ENCODE data around the gene CACNA1H.
"Not testable (repeated sequence)": the region's sequence is repeated elsewhere in the genome, so short reads cannot be mapped to it uniquely, and the experiment has no call there.

Gene CACNA1H

DNA sequence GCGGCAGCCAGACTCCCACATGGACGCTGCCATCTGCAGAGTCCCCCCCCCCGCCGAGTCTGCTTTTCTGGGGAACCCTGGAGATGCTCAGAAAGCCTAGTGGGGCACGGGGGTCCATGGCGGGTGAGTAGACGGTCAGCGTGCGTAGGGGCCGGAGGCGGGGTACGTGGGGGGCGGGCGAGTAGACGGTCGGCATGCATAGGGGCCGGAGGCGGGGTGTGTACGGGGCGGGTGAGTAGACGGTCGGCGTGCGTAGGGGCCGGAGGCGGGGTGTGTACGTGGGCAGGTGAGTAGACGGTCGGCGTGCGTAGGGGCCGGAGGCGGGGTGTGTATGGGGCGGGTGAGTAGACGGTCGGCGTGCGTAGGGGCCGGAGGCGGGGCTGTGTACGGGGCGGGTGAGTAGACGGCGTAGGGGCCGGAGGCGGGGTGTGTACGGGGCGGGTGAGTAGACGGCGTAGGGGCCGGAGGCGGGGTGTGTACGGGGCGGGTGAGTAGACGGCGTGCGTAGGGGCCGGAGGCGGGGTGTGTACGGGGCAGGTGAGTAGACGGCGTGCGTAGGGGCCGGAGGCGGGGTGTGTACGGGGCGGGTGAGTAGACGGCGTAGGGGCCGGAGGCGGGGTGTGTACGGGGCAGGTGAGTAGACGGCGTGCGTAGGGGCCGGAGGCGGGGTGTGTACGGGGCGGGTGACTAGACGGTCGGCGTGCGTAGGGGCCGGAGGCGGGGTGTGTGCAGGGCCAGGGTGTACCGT lies 32.7 kb downstream of the CACNA1H start:
- in situ Hi-C loops (cut with MboI; ENCODE audit: low sequenced_read_pairs), result not testable (repeated sequence)

DNA sequence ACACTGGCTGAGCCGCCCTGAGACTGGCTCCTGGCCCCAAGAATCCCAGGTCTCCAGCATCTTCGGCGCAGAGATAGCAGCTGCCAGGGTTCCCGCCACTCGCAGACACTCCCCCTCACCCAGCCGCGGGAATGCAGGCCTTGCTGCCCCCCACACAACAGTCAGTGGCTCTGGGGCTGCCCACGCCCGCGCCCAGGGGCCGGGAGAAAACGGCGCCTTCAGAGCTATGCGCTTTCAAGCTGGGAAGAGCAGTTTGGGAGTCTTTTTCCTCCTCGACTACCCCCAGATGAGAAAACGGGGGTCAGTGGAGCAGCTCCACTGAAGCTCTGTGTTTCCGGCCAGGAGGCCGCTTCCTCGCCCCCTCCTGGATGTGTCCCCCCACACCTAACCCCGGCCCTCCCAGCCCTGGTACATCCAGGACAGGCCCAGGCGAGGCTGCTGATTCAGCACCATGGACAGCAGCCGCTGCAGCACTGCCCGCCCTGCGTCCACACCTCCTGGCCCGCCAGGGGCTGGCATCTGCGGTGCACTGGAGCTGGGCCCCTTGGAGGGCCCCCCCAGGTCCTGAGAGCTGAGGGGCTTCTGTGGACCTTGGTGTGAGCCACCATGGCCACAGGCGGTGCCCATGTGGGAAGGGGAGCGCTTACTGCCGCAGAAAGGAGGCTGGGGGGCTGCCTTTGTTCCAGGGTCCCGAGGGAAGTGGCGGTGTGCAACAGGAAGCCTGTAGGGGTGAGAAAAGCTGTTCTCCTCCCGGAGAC lies 35.7 kb downstream of the CACNA1H start:
- in situ Hi-C loops (cut with MboI; ENCODE audit: low sequenced_read_pairs), result no loop called here

DNA sequence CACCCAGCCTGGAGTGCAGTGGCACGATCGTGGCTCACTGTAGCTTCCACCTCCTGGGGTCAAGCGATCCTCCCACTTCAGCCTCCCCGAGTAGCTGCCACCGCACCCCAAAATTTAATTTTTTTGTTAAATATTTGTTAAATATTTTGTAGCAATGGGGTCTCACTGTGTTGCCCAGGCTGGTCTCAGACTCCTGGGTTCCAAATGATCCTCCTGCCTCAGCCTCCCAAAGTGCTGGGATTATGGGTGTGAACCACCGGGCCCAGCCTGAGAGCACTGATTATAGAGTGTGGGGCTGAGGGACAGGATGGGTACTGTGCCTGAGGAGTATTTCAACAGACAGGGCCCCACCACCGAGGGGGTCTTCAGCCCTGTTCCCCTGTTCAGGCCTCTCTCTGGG lies 36.5 kb downstream of the CACNA1H start:
- in situ Hi-C loops (cut with MboI; ENCODE audit: low sequenced_read_pairs), result no loop called here

DNA sequence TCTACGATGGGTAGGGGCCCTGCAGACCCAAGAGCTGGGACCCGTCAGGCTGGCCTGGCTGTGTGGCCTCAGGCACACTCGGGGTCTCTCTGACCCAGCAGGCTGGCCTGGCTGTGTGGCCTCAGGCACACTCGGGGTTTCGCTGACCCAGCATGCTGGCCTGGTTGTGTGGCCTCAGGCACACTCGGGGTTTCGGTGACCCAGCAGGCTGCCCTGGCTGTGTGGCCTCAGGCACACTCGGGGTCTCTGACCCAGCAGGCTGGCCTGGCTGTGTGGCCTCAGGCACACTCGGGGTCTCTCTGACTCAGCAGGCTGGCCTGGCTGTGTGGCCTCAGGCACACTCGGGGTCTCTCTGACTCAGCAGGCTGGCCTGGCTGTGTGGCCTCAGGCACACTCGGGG lies 37.9 kb downstream of the CACNA1H start:
- in situ Hi-C loops (cut with MboI; ENCODE audit: low sequenced_read_pairs), result not testable (repeated sequence)

DNA sequence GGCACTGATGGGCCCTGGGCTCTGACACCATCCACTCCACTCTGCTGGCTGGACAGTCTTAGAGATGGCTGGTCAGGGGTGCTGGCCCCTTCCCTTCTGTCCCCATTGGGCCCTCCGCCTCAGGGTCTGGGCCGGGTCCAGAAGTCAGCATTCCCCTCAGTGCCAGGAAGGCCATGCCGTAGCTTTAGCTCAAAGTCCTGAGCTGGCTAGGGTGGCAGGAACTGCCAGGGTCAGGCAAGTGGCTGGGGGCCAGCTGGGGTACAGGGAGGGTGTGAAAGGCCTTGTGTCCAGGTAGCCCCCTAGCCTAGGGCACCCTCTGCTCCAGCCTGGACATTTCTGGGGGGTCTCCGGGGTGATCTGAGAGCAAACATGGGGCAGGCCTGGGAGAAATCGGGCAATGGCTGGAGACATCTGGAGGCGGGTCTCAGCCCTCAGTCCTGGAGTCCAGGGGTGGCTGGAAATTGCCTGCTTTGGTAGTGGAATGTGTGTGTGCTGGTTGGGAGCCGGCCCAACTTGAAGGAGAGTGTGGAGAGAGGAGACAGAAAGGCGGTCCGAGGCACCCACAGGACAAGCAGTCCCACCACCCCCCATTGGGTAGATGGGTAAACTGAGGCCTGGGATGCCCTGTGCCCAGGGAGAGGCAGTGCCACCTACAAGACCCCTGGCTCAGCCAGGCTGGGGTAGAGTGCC lies 39.6 kb downstream of the CACNA1H start:
- in situ Hi-C loops (cut with MboI; ENCODE audit: low sequenced_read_pairs), result no loop called here

DNA sequence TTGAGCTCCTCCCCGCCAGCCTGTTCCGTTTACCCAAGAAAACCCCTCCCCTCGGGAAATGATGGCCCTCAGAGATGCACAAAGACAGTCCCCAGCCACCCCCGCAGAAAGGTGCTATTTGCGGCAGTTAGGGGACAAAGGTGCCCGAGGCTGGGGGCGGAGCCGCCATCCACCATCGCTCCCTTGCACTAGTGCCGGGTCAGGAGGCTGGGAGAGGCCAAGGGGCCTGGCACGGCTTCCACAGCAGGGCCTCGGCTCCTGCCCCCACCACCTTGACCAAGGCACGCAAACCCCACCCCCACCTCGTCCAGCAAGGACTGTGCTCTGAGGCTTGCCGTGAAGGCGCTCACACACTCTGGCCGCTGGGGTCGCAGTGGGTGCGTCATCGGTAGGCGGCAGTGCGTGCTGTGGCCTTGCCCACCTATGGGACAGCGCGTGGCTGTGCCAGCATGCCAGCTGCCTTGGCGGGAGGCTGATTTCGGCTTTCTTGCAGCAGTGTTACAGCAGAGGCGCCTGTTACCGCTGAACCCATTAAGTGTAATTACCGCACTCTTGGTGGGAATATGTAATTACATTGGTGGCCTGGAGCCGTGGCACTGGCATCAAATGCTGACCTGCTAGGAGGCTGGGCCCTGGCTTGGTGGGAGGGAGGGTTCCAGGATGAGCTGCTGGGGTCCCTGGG lies 40.4 kb downstream of the CACNA1H start:
- in situ Hi-C loops (cut with MboI; ENCODE audit: low sequenced_read_pairs), result no loop called here

DNA sequence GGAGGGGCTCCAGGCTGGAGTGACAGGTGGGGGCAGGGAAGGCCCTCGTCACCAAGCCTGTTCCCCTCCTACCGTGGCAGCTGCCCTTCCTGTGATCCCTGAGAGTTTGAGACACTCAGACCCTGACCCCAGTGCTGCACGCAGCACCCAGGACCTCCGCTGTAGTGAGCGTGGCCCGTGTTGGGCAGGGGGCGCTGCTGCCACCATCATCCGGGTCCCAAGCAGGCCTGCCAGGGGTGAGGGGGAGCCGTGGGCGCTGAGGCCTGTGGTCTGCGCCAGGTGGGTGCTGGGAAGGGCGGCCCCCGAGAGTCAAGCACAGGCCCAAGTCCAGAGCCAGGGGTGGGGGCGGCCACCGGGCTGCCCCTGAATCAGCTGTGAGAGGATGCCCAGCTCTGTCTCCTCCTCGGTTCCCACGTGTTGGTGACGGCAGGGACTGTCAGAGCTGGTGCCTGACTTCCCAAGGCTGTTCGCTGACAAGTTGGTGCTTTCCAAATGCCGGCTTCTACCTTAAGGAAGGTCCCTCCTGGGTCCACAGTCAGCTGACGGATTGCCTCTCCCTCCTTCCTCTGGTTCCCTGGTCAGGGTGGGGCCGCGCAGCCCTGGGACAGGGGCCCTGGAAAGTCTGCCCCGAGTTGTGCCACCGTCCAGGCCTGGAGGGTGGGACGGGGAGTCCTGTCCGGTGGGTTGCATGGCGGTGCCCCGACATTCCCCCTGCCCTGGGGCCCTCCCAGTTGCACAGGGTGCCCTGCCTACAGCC lies 41.1 kb downstream of the CACNA1H start:
- in situ Hi-C loops (cut with MboI; ENCODE audit: low sequenced_read_pairs), result no loop called here

DNA sequence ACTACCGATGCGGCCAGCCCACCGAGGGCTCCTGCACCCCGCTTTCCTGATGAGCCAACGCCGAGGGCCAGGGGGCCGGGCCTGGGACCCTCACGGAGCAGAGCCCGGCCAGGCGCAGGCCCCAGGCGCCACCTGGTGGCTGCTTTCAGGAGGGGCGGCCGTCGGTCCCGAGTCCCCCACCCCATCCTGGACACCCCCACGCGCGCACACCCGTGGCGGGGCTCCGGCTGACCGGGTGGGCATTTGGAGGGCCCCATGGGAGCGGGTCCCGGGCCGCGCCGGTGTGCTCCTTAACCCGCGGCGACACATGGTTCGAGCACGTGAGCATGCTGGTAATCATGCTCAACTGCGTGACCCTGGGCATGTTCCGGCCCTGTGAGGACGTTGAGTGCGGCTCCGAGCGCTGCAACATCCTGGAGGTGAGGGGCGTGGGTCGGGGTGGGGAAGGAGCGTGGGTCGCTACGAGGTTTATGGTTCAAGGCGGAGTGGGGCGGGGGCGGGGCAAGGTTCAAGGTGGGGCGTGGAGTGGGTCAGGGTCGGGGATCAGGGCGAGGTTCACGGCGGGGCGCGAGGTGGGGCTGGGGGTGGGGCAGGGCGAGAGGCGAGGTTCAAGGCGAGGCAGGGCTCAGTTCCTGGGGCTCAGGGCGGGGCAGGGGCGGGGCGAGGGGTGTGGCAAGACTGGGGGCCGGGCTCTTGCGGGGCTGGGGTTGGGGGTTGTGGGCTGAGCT lies 41.9 kb downstream of the CACNA1H start:
- in situ Hi-C loops (cut with MboI; ENCODE audit: low sequenced_read_pairs), result no loop called here

DNA sequence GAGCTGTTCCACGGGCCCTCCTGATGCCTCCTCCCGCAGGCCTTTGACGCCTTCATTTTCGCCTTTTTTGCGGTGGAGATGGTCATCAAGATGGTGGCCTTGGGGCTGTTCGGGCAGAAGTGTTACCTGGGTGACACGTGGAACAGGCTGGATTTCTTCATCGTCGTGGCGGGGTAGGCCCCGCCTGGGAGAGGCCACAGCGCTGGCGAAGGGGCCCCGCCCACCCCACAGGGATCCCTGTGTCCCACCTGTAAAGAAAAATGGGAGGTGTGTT lies 42.4 kb downstream of the CACNA1H start:
- in situ Hi-C loops (cut with MboI; ENCODE audit: low sequenced_read_pairs), result no loop called here

DNA sequence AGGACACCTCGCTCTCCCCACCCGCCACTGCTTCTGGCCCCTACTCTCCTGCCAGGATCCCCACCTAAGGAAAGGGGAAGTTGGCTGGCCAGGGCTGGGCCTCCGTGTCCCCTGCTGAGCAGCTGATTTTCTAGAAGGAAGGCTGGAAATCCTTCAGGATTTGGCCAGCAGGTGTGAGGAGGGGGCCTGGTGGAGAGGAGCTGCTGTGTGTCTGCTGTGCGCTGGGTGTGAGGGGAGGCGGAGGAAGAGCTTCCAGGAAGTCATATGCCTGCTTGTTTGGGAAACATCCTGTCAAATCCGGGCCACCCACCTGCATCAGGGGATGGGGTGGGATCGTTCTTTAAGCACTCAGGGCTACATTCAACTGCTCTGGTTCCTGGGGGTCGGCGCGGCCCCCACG lies 43.6 kb downstream of the CACNA1H start:
- in situ Hi-C loops (cut with MboI; ENCODE audit: low sequenced_read_pairs), result no loop called here

DNA sequence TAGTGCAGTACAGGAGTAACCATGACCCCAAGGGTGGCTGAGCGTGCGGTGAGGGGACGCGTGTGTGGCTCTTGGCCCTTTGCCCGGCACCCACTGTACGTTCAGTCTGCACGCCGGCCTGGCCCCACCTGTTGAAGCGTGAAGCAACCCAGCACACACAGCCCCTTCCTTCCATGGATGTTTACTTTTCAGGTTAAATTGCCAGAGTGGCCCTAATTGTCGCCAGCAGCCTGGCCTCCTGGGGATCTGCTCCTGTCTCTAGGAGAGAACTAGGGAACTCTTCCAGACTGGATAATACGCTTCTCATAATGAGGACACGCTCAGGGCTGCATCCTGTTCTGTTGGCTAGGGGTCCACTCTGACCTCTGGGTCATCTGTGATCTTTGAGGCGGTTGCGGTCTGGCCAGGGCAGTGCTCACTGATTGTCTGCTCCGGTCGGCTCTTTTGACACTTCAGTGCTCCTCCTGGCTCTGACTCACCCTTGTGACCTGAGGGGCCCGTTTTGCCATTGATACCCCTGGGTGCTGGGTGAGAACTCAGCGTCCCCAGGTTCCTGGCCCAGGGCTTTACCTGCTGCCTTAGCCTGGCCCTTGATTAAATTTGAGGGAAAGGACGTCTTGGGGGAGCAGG lies 44.4 kb downstream of the CACNA1H start:
- in situ Hi-C loops (cut with MboI; ENCODE audit: low sequenced_read_pairs), result no loop called here

DNA sequence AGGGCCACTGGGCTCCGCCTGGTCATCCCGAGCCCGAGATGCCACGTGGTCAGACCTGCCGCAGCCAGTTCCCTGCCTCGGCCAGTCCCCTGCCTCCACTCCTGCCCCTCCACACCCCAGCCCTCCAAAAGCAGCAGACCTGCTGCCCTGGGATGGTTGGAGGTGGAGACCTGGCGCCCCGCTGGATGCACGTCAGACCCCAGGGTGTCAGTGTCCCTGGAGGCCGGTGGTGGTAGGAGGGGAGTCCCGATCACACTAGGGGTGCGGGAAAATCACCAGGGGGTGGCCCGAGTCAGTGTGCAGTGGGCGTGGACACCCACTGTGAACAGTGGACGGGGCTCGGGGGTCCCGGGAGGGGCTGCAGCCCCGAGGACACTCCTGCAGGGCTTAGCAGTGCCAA lies 45.3 kb downstream of the CACNA1H start:
- in situ Hi-C loops (cut with MboI; ENCODE audit: low sequenced_read_pairs), result no loop called here

DNA sequence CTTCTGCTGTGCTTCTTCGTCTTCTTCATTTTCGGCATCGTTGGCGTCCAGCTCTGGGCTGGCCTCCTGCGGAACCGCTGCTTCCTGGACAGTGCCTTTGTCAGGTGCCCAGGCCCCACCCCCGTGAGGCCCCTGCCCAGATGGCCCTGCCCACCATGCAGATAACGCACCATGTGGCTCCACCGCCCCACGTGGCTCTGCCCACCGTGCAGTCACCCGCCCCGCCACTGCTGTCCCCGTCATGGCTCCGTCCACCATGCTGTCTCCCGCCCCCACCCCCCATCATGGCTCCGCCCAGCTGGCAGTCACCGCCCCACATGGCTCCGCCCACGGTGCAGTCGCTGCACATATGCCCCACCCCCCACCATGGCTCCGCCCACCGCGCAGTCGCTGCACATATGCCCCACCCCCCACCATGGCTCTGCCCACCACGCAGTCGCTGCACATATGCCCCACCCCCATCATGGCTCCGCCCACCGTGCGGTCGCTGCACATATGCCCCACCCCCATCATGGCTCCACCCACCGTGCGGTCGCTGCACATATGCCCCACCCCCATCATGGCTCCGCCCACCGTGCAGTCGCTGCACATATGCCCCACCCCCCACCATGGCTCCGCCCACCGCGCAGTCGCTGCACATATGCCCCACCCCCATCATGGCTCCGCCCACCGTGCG lies 45.9 kb downstream of the CACNA1H start:
- in situ Hi-C loops (cut with MboI; ENCODE audit: low sequenced_read_pairs), result not testable (repeated sequence)

DNA sequence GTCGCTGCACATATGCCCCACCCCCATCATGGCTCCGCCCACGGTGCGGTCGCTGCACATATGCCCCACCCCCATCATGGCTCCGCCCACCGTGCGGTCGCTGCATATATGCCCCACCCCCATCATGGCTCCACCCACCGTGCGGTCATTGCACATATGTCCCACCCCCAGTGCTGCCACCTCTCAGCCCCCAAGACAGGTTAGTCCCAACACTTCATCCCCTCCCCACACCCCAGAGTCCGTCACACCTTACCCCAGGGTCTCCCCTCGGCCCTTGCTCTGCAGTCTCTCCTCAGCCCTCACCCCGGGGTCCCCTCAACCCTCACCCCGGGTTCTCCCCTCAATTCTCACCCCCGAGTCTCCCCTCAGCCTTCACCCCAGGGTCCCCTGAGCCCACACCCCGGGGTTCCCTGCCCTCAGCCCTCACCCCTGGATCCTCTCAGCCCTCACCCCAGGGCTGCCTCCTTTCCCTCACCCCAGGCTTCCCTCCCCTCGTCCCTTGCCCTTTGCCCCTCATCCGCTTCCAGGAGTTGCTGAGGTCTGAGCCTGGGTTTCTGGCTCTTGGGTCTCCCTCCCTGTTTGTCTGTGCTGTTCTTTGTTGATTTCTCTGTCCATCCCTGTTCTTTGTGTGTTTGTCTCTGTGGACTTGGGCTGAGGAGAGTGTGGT lies 46.6 kb downstream of the CACNA1H start:
- in situ Hi-C loops (cut with MboI; ENCODE audit: low sequenced_read_pairs), result no loop called here

DNA sequence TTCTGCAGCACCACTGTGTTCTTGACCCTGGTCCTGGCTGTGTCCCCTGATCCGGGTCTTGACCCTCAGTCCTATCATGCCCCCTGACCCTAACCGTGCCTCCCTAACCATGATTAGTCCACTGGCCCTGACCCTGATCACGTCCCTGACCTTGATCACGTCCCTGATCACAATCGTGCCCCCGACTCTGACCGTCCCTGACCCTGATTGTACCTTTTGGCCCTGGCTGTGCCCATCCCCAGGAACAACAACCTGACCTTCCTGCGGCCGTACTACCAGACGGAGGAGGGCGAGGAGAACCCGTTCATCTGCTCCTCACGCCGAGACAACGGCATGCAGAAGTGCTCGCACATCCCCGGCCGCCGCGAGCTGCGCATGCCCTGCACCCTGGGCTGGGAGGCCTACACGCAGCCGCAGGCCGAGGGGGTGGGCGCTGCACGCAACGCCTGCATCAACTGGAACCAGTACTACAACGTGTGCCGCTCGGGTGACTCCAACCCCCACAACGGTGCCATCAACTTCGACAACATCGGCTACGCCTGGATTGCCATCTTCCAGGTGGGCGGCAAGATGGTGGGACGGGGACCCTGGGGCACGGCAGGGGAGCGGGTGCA lies 47.2 kb downstream of the CACNA1H start:
- in situ Hi-C loops (cut with MboI; ENCODE audit: low sequenced_read_pairs), result no loop called here

DNA sequence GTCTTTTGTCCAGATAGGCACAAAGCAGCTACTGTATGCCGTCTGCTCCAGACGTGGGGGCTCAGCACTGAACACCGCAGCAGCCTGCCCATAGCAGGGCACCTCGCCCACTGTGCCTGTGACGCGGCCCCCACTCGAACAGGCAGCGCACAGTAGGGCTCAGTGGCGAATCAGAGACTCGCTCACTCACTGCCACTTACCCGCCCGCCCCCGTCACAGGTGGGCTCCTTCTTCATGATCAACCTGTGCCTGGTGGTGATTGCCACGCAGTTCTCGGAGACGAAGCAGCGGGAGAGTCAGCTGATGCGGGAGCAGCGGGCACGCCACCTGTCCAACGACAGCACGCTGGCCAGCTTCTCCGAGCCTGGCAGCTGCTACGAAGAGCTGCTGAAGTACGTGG lies 48.5 kb downstream of the CACNA1H start:
- in situ Hi-C loops (cut with MboI; ENCODE audit: low sequenced_read_pairs), result no loop called here

DNA sequence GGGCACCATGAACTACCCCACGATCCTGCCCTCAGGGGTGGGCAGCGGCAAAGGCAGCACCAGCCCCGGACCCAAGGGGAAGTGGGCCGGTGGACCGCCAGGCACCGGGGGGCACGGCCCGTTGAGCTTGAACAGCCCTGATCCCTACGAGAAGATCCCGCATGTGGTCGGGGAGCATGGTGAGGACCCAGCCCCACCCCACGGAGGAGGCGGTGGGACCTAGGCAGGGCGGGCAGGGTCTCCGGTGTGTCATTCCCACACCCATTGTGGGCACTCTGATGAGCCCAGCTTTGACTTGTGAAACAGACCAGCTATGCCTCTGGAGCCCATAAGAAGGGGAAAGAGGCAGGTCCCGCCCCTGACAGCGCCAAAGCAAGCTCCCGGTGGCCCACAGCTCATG lies 49.4 kb downstream of the CACNA1H start:
- in situ Hi-C loops (cut with MboI; ENCODE audit: low sequenced_read_pairs), result no loop called here

DNA sequence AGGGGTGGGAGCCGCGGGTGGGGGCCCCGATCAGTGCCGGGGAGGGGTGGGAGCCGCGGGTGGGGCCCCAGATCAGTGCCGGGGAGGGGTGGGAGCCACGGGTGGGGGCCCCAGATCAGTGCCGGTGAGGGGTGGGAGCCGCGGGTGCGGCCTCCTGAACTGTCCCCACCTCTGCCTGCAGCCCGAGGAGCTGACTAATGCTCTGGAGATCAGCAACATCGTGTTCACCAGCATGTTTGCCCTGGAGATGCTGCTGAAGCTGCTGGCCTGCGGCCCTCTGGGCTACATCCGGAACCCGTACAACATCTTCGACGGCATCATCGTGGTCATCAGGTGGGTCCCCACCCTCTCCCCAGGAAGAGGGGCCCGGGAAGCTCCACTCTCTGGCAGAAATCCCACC lies 52.0 kb downstream of the CACNA1H start:
- in situ Hi-C loops (cut with MboI; ENCODE audit: low sequenced_read_pairs), result no loop called here

Measured in hTERT RPE-1 (cell line).